GM18505 (cell line): ENCODE data around the gene KANSL1.
"Not testable (repeated sequence)": the region's sequence is repeated elsewhere in the genome, so short reads cannot be mapped to it uniquely, and the experiment has no call there.

Source experiments
- ATAC-seq: cut with Tn5 transposase; IDR thresholded peaks from one replicate; pipeline ENCODE4 v1.9.1; 2021; ENCODE audit not compliant: unreplicated experiment
- POLR2A ChIP-seq: IDR thresholded peaks from 4 replicates; pipeline ENCODE4 v1.6.1; 2011; ENCODE audit warnings: borderline replicate concordance; ENCODE audit not compliant: insufficient read depth, insufficient read length; ENCODE audit errors: extremely low read depth

The KANSL1 gene

DNA sequence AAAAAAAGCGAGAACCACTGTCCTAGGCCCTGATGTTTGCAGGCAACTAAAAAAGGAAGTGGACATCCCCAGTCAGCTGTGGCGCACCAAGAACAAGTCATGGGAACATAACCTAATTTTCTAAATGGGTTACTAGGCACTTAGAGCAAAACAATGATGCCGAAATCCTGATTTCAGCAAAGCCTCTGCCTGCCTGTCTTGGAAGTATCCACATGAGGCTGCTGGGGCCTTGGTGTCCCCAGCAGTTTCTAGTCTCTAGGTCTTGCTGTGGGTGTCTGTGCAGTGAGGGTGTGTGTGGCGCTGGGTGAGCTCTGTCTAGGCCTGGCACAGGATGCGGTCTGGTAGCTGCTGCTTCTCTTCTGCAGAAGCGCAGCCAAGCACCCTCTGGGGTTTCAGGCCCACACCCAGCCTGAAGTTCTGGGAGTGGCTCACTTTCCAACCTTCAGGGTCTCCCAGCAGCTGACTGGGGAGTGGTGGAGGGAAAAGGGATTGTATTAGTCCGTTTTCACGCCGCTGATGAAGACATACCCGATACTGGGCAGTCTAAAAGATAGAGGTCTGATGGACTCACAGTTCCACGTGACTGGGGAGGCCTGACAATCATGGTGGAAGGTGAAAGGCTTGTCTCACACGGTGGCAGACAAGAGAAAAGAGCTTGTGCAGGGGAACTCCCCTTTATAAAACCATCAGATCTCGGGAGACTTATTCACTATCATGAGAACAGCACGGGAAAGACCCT is 173.0 kb downstream of the KANSL1 start:
- no peak for TF ChIP-seq POLR2A
- no peak for ATAC-seq

DNA sequence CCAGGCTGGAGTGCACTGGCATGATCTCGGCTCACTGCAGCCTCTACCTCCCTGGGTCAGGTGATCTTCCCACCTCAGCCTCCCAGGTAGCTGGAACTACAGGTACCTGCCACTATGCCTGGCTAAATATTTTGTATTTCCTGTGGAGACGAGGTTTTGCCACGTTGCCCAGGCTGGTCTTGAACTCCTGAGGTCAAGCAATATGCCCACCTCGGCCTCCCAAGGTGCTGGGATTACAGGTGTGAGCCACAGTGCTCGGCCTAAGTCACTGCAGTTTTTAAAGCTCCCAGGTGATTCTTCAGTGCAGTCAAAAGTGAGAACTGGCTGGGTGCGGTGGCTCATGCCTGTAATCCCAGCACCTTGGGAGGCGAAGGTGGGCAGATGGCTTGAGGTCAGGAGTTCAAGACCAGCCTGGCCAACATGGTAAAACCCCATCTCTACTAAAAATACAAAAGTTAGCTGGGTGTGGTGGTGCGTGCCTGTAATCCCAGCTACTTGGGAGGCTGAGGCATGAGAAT is 173.8 kb downstream of the KANSL1 start:
- ATAC-seq = not testable (repeated sequence)

DNA sequence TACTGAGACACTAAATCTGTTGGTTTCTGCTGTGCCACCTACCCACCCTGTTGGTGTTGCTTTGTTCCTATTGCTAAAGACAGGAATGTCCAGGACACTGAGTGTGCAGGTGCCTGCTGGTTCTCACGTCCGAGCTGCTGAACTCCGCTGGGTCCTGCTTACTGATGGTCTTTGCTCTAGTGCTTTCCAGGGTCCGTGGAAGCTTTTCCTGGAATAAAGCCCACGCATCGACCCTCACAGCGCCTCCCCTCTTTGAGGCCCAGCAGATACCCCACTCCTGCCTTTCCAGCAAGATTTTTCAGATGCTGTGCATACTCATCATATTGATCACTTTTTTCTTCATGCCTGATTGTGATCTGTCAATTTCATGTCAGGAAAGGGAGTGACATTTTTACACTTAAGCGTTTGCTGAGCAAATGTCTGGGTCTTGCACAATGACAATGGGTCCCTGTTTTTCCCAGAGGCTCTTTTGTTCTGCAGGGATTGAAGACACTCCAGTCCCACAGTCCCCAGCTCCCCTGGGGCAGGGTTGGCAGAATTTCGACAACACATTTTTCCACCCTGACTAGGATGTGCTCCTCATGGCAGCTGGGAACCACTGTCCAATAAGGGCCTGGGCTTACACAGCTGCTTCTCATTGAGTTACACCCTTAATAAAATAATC is 179.6 kb downstream of the KANSL1 start:
- no peak for ATAC-seq
- TF ChIP-seq POLR2A = no peak

DNA sequence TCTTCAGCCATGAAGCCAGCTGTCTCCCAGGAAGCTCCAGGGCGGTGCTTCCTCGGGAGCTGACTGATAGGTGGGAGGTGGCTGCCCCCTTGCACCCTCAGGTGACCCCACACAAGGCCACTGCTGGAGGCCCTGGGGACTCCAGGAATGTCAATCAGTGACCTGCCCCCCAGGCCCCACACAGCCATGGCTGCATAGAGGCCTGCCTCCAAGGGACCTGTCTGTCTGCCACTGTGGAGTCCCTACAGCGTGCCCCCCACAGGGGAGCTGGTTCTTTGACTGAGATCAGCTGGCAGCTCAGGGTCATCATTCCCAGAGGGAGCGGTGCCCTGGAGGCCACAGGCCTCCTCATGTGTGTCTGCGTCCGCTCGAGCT is 180.1 kb downstream of the KANSL1 start:
- ATAC-seq = no peak
- TF ChIP-seq POLR2A = no peak

DNA sequence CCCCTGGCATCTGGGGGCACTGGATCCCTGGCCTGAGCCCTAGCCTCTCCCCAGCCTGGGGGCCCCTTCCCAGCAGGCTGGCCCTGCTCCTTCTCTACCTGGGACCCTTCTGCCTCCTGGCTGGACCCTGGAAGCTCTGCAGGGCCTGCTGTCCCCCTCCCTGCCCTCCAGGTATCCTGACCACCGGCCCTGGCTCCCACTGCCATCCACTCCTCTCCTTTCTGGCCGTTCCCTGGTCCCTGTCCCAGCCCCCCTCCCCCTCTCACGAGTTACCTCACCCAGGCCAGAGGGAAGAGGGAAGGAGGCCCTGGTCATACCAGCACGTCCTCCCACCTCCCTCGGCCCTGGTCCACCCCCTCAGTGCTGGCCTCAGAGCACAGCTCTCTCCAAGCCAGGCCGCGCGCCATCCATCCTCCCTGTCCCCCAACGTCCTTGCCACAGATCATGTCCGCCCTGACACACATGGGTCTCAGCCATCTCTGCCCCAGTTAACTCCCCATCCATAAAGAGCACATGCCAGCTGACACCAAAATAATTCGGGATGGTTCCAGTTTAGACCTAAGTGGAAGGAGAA is 180.6 kb downstream of the KANSL1 start:
- no peak for ATAC-seq
- TF ChIP-seq POLR2A = no peak

DNA sequence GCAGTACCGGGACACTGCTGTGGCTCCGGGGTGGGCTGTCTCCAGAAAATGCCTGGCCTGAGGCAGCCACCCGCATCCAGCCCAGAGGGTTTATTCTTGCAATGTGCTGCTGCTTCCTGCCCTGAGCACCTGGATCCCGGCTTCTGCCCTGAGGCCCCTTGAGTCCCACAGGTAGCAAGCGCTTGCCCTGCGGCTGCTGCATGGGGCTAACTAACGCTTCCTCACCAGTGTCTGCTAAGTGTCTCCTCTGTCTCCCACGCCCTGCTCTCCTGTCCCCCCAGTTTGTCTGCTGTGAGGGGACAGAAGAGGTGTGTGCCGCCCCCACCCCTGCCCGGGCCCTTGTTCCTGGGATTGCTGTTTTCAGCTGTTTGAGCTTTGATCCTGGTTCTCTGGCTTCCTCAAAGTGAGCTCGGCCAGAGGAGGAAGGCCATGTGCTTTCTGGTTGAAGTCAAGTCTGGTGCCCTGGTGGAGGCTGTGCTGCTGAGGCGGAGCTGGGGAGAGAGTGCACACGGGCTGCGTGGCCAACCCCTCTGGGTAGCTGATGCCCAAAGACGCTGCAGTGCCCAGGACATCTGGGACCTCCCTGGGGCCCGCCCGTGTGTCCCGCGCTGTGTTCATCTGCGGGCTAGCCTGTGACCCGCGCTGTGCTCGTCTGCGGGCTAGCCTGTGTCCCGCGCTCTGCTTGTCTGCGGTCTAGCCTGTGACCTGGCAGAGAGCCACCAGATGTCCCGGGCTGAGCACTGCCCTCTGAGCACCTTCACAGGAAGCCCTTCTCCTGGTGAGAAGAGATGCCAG is 181.3 kb downstream of the KANSL1 start:
- no peak for ATAC-seq
- TF ChIP-seq POLR2A = no peak

DNA sequence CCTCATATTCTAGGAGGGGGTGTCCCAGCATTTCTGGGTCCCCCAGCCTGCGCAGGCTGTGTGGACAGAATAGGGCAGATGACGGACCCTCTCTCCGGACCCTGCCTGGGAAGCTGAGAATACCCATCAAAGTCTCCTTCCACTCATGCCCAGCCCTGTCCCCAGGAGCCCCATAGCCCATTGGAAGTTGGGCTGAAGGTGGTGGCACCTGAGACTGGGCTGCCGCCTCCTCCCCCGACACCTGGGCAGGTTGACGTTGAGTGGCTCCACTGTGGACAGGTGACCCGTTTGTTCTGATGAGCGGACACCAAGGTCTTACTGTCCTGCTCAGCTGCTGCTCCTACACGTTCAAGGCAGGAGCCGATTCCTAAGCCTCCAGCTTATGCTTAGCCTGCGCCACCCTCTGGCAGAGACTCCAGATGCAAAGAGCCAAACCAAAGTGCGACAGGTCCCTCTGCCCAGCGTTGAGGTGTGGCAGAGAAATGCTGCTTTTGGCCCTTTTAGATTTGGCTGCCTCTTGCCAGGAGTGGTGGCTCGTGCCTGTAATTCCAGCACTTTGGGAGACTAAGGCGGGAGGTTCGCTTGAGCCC is 182.5 kb downstream of the KANSL1 start:
- ATAC-seq = no peak
- TF ChIP-seq POLR2A = no peak

DNA sequence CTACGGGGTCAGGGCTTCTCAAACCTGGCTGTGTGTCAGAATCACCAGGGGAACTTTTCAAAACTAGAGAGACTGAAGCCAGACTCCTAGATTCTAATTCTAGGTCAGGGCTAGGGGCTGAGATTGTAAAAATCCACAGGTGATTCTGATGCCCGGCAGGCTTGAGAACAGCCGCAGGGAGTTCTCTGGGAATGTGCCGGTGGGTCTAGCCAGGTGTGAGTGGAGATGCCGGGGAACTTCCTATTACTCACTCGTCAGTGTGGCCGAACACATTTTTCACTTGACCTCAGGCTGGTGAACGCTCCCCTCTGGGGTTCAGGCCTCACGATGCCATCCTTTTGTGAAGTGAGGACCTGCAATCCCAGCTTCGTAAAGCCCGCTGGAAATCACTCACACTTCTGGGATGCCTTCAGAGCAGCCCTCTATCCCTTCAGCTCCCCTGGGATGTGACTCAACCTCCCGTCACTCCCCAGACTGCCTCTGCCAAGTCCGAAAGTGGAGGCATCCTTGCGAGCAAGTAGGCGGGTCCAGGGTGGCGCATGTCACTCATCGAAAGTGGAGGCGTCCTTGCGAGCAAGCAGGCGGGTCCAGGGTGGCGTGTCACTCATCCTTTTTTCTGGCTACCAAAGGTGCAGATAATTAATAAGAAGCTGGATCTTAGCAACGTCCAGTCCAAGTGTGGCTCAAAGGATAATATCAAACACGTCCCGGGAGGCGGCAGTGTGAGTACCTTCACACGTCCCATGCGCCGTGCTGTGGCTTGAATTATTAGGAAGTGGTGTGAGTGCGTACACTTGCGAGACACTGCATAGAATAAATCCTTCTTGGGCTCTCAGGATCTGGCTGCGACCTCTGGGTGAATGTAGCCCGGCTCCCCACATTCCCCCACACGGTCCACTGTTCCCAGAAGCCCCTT is 183.3 kb downstream of the KANSL1 start:
- no peak for ATAC-seq
- TF ChIP-seq POLR2A = no peak

DNA sequence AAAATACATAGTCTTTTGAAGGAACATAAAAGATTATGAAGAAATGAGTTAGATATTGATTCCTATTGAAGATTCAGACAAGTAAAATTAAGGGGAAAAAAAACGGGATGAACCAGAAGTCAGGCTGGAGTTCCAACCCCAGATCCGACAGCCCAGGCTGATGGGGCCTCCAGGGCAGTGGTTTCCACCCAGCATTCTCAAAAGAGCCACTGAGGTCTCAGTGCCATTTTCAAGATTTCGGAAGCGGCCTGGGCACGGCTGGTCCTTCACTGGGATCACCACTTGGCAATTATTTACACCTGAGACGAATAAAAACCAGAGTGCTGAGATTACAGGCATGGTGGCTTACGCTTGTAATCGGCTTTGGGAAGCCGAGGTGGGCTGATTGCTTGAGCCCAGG is 184.6 kb downstream of the KANSL1 start:
- no peak for TF ChIP-seq POLR2A
- ATAC-seq = no peak

DNA sequence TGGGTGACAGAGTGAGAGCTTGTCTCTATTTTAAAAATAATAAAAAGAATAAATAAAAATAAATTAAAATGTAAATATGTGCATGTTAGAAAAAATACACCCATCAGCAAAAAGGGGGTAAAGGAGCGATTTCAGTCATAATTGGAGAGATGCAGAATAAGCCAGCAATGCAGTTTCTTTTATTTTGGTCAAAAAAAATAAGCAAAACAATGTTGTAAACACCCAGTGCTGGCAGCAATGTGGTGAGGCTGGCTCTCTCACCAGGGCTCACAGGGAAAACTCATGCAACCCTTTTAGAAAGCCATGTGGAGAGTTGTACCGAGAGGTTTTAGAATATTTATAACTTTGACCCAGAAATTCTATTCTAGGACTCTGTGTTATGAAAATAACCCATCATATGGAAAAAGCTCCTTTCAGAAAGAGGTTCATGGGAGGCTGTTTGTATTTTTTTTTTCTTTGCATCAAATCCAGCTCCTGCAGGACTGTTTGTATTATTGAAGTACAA is 185.7 kb downstream of the KANSL1 start:
- ATAC-seq = no peak
- no peak for TF ChIP-seq POLR2A

DNA sequence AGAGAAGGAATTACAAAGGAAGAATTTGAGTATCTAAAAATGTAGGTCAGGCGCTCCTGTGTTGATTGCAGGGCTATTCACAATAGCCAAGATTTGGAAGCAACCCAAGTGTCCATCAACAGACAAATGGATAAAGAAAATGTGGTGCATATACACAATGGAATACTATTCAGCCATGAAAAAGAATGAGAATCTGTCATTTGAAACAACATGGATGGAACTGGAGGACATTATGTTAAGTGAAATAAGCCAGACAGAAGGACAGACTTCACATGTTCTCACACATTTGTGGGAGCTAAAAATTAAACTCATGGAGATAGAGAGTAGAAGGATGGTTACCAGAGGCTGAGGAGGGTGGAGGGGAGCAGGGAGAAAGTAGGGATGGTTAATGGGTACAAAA is 187.1 kb downstream of the KANSL1 start:
- not testable (repeated sequence) for ATAC-seq
